Measurements from ENCODE around the gene DIS3L.

DNA sequence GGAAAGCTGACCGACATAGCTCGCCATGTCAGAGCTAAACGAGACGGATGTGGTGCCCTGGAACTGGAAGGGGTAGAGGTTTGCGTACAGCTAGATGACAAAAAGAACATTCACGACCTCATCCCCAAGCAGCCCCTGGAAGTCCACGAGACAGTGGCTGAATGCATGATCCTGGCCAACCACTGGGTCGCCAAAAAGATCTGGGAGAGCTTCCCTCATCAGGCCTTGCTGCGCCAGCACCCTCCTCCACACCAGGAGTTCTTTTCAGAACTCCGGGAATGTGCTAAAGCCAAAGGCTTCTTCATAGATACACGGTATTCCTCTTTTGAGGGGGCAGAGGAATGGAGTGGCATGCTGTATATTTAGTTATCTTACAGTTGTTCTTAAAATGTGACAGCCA is 32.7 kb downstream of the DIS3L start:
- no peak for TF ChIP-seq CEBPB (IDR thresholded peaks at IDR 0.05)
- TF ChIP-seq EP300 (IDR thresholded peaks at IDR 0.05; ENCODE audit: borderline replicate concordance), result no peak
